ENCODE measurements around the gene DIP2C.

DNA sequence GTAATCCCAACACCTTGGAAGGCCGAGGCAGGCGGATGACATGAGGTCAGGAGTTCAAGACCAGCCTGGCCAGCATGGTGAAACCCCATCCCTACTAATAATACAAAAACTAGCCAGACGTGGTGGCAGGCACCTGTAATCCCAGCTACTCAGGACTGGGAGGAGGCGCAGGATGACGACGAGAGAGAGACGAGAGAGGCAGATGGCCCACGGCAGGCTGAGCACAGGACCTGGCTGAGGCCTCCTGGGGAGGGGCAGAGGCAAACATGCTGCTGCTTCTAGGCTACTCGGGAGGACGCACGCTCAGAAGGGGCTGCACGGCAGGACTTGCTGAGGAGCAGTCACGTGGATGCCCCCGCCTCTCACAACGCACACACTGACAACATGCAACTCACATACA, 22.4 kb downstream of the DIP2C start:
- TF ChIP-seq CTCF (IDR thresholded peaks at IDR 0.05) (no peak), POLR2A (IDR thresholded peaks at IDR 0.05) (no peak)
